Measurements from ENCODE around the gene SBF2.

- no peak for TF ChIP-seq CTCF (conservative IDR thresholded peaks at IDR 0.05 in 1 of 2, IDR thresholded peaks at IDR 0.05 in 1 of 2; ENCODE audit: extremely low read depth in 1 of 2, insufficient read depth in 1 of 2, low read depth in 1 of 2, low read length in 2 of 2)
- TF ChIP-seq EZH2 (IDR thresholded peaks at IDR 0.05; ENCODE audit: borderline replicate concordance, low read length), result no peak
Measured at GRCh38 chr11:9980931-9981330, 313.1 kb downstream of the SBF2 start.

Data from mammary epithelial cell (primary cell).